ENCODE data around the gene PLEKHH2.

The PLEKHH2 gene

DNA sequence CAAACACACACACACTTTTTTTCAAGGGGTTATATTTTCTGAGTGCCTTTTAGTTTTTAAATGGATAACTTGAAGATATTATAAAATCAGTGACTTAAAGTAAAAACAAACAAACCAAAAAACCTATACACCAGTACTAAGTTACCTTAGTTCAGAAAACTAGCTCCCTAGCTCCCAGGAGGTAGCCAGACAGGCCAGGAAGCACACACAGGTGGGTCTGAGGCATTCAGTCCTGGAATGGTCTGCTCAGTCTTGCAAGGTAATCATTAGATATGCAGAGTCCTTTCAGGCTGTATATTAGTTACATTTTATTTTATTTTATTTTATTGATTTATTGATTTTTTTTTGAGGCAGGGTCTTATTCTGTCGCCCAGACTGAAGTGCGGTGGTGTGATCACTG, 126.0 kb downstream of the PLEKHH2 start:
- DNase-seq (ENCODE audit: low read depth): no peak

DNA sequence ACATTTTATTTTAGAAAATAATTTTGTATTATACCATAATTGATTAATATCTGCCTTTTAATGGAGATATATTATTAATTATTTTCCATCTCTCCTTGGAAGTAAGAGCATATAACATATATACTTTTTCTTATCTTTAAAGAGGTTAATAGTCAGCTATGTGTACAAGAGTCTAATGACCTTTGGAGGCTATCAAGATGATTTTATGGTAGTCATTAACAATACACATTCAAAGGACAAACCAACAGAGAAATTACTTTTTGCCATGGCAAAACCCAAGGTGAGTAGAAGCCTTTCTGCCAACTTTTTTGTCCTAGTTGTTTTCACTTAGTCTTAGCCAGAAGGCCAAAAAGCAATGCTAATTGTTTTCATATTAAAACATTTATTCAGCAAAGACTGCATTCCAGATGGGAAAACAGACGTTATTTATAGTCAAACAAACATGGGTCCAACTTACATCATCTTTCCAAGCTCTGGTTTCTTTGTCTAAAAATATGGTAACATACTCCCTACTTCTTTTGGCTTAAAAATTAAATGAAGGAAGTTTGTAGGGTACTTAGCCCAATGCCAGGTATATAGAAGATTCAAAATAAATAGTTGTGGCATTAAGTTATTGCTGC, 127.1 kb downstream of the PLEKHH2 start:
- no peak for DNase-seq (ENCODE audit: low read depth)

DNA sequence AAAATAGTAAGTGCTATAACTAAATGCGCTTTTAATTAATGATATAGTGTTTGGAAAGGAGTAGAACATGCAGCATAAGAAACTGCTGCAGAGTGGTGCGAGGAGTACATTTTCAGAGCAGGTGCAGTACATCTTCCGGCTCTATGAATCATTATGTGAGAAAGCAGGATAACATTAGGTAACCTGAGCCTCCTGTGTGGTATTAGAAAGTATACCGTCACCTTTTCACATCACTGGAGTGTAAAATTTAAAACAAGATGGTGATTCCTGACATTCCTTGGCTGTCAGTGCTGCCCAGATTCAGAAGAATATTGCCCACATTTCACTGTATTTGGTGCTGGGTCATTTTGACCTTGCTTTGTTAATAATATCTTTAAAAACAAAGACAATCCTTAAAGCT, 128.9 kb downstream of the PLEKHH2 start:
- DNase-seq (ENCODE audit: low read depth): no peak

DNA sequence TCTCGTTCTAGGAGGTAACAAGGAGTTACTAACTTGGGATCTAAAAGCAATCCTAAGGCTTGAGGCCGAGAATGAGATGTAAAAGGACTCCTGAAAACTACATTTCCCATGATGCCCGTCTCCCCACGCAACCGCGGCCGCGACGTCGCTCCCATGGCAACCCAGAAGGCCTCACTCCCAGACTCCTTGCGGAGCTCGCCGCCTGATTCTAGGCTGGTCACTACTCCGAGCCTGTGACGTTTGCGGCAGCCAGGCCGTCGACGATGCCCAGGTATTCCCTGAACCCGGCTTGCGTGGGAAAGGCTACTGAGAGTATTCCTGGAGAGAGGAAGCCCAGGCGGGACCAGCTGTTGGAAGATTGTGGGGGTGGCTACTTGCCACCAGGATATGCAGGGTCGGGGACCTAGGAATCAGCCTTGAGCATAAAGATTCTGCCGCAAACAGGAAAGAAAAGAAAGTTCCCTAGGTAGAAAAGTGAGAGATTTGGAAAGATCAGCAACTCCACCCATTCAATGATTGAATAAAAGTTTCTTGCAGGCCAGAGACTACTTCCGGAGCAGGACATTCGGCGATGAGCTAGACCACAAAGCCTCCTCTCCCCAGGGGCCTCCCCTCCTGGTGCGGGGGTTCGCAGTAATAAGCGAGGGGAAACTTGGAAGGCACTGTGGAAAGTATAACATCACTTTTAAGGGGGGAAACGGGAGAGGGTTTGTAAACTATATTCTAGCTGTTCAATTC, 137.0 kb downstream of the PLEKHH2 start, which contains the start of gene DYNC2LI1:
TSS of gene DYNC2LI1 (plus strand) at position 164 of the 738 bp plus-strand sequence. CDS start at position 264, 100 bp downstream.
- peak; percentile 57 for DNase-seq (ENCODE audit: low read depth)

DNA sequence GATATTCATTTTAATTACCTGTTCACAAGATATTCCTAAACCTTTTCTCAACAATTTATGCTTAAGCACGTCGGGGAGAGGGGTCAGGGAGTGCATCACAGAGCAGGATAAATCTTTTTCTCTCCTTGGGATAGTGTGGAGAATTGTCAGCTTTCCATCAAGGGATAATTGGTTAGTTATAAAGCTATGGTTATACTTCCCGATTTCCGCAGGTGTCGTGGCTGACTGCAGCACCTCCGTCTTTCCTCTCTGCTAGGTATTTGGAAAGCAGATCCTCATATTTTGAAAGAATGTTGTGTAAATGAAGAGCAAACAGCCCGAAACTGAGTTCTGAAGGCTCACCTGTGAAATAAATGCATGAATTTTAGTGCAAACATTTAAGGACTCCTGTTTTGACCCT, 137.6 kb downstream of the PLEKHH2 start:
- DNase-seq (ENCODE audit: low read depth): no peak

DNA sequence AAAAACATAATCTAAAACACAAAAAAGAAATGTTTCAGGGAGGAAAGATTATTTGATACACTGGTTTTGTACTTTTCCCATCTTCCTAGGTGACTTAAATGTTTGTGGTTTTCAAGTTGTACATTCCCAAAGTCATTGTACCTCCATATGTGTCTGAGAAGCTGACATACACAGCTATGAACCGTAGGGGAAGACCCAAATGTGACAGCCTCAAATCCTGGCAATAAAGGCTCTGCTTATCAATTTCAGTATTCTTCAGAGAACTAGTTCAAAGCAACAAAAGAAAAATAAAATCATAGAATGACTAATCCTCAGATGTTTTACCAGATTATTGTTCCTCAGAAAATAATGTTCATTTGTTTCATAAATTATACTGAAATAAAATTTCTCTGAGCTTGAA, 139.3 kb downstream of the PLEKHH2 start:
- DNase-seq (ENCODE audit: low read depth): no peak

DNA sequence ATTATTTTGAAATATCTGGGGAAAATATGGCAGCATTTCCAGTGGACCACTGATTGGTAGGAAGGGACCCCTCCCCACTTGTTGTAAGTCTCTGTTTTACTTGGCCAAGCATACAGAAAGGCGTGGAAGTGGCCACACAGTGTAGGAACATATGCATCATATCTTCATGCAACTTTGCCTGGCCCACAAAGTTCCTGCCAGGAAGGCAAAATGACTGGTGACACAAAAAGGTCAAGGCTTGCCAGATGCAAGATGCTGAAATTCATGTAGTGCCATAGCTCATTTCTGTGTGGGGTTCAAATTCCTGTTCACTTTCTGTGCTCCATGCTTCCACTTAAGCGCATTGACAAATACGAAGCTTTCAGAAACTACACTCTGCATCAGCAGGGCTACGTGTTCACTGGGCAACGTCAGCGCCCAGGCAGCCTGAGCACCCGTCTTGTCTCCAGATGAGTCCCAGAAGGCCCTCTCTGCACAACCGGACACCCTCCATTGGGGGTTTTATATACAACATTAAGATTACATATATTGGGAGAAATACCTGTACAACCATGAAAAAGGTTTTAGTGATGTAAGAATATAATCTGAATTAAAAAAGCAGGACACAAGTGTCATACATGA, 140.4 kb downstream of the PLEKHH2 start:
- DNase-seq (ENCODE audit: low read depth): no peak

DNA sequence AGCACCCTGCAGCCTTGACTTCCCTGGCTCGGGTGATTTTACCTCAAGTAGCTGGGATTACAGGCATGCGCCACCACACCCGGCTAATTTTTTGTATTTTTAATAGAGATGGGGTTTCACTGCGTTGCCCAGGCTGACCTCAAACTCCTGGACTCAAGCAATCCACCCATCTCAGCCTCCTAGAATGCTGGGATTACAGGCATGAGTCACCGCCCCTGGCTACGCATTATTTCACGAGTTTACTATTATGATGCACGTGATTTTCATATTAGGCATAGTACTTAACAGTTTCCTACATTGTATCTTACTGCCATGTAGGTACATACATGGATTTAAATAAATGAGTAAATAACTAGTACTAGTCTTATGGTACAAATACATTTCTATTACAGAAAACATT, 141.2 kb downstream of the PLEKHH2 start:
- no peak for DNase-seq (ENCODE audit: low read depth)

DNA sequence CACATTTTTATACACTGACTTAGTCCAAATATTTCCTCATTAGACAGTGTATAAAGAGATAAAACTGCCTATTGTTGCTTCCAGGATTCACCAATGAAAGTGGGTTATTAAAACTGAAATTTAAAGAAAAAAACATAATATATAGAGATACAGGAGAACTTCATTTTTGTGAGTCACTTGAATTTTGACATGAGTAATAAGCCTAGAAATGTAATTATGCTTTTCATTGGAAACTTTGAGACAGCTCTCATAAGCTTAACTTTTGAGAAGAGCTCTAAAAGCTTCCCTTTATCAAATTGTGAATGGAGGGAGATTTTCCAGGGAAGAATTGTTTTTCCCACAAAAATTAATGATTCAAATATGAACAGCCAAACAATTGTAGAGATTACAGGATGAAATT, 150.8 kb downstream of the PLEKHH2 start:
- no peak for DNase-seq (ENCODE audit: low read depth)

DNA sequence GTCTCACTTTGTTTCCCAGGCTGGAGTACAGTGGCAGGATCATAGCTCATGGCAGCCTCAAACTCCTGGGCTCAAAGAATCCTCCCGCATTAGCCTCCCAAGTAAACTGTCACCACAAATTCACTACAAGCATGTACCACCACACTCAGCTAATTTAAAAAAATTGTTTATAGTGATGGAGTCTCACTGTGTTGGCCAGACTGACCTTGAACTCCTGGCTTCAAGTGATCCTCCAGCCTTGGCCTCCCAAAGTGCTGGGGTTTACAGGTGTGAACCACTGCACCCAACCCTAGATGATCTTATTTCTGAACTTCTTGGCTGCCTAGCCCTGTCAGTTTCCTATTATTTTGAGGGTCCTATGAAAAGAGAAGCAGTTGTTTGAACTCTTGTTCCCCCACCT, 151.6 kb downstream of the PLEKHH2 start:
- no peak for DNase-seq (ENCODE audit: low read depth)

DNA sequence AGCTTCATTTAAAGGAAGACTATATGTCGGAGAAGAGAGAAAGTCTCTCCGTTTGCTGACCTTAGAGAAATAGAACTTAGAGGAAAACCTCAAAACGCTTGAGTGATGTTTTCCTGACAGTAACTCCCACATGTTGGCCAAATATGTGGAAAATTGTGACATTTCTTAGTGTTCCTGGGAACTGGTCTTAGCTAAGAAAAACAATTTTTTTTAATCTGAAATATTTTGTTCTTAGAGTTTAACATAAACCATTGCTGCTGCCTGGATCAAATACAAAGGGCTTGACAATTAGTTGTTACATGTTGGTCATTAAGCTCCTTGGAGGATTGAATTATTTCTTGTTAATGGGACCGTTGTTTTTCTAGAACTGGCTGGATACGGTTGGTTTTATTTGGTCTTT, 153.1 kb downstream of the PLEKHH2 start:
- DNase-seq (ENCODE audit: low read depth): no peak

DNA sequence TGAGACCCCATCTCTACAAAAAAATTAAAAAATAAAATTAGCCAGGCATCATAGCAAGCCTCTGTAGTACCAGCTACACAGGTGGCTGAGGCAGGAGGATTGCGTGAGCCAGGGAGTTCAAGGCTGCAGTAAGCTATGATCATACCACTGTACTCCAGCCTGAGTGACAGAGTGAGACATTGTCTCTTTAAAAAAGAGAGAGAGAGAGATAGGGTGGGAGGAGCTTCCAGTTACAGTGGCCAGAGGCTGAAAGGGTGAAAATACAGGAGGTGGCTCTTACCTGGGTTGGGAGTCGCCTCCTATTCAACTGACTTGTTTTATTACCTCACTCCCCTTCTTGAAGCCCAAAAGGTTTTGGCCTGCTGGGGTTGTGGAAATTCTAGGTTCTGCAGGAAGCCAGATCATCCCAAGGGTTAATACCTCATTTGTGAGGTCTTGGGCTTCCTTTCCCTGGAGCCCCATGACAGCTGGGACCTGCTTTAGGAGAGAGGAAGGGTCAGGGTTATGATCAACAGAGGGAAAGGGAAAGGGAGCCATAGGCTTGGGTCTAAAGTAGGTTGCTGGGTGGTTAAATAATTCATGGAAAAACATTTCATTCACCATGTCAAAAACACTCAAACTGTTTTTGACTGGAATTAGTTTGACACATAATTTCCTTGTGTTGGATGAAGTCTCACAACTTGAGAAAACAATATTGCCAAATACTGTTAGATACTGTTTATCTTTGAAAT, 154.1 kb downstream of the PLEKHH2 start:
- DNase-seq (ENCODE audit: low read depth): no peak

DNA sequence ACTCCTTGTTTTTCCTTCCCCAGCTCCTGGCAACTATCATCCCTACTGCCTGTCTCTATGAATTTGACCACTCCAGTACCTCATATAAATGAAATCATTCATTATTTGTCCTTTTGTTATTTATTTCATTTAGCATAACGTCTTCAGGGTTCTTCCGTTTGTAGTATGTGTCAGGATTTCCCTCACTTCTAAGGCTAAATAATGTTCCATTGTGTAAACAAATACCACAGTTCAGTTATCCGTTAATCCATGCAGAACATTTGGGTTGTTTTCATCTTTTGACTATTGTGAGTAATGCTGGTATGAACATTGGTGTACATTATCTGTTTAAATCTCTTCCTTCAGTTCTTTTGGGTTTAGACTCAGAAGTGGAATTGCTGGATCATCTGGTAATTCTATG, 155.6 kb downstream of the PLEKHH2 start:
- no peak for DNase-seq (ENCODE audit: low read depth)

DNA sequence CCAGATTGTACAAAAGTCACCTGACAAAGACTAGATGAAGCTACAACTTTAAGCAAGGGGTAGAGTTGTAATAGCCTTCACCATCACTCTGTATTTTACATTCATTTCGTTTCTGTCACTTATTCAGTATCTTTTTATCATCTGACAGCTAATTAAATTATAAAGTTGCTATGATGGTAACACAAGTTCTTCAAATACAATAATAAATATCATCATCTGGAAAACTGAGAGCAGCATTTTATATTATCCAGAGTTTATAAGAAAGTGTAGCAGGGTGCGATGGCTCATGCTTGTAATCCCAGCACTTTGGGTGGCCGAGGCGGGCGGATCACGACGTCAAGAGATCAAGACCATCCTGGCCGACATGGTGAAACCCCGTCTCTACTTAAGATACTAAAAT, 157.9 kb downstream of the PLEKHH2 start:
- DNase-seq (ENCODE audit: low read depth): no peak

DNA sequence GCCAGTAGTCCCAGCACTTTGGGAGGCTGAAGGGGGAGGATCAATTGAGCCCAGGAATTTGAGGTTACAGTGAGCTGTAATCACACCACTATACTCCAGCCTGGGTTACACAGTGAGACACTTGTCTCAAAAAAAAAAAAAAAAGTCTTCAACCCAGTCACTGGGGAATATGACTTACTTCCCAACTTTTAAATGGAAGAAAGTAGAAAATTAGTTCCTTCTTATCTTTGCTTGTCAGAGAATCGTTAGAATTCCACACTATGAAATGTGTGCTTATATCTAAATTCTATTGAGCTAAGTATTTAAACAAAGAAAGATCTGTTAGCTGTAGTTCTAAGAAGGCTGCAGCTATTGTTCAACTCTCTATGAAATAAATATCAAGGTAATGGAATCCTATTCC, 159.1 kb downstream of the PLEKHH2 start:
- DNase-seq (ENCODE audit: low read depth): no peak

DNA sequence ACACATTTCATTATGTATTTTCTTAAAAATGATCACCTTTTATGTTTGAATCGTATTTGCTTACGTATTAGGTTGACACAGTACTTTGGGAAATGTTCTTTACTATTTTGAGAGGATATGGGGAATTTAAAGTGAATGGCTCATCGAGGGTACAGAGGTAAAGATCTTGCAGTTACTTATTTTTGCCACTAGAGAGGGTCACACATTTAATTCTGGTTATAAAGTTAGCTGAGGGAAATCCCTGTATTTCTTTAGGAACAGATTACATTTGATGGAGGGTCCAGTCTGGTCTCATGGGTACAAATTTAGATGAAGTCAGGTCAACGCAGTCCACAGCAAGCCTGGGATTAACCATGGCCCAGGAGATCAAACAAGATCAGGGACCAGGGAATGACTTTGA, 161.2 kb downstream of the PLEKHH2 start:
- DNase-seq (ENCODE audit: low read depth): no peak

DNA sequence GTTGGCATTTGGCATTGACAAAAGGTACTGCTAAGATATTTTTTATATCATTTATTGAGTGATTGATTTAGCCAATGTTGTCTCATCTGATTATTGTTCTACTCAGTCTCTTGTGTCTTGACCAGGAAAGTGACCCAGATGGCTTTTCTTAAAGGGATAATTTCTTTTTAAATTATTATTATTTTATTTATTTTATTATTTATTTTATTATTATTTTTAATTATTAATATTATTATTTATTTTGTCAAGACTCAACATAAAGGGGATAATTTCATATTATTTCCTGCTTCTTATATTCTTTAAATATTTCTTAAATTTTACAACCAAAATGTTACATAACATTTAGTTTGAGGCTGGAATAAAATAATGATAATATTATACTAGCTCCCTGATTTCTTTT, 163.8 kb downstream of the PLEKHH2 start:
- DNase-seq (ENCODE audit: low read depth): no peak

DNA sequence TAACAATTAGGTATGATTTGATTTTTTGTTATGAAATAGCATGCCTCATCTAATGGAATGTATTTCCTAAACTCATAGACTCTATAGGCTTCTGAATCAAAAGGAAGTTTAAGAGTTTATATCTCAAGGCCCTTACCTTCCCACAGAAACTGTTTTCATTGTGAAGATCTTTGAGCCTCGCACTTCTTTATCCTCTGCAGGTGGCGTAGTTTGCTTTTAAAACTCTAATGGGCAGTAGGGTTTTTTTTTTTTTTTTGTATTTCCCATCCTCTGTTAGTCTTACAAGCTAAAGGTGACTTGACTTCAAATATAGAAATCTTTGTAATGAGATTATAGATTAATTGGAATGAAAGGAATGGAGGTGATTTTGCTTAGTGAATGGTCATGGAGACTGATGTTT, 165.1 kb downstream of the PLEKHH2 start:
- no peak for DNase-seq (ENCODE audit: low read depth)

DNA sequence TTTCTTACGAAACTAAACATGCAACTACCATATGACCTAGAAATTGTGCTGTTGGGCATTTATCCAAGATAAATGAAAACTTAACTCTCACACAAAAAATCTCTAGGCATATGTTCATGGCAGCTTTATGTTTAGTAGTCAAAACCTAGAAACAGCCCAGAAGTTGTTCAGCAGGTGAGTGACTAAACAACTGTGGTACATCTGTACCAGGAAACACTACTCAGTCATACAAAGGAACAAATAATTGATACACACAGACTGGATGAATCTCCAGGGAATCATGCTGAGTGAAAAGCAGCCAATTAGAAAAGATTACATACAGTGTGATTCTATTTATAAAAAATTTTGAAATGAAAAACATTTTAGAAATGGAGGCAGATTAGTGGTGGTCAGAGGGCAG, 166.1 kb downstream of the PLEKHH2 start:
- DNase-seq (ENCODE audit: low read depth): no peak

DNA sequence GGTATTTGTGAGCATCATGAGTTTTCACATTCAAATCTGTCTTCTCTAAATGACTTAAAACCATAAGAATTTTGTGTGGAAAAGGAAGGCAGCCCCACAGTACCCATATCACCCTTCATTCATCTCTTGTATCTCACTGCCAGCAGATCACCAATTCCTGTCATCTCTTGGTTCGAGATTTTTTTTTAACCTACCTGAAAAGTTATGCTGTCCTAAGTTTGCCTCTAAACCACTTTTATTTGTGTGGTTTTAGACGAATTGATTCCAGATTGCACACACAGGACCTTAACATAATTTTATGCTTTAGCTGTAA, 169.6 kb downstream of the PLEKHH2 start:
- no peak for DNase-seq (ENCODE audit: low read depth)

DNA sequence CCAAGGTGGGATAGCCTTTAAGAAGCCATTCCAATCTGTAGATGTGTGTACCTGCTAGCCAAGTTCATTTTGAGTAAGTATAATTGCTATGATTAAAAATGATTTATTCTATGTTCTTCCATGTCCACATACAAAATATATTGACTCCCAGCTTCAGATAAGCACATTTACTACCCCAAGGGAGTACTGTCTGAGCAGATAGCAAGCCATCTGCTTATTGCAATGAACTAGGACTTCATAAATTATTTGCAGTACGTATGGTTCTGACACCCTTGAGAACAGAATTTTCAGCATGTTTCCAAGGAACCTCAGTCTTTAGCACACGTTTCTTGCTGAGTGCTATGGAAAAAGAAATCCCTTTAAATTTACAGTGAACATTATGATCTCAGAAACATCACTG, 173.4 kb downstream of the PLEKHH2 start:
- no peak for DNase-seq (ENCODE audit: low read depth)

DNA sequence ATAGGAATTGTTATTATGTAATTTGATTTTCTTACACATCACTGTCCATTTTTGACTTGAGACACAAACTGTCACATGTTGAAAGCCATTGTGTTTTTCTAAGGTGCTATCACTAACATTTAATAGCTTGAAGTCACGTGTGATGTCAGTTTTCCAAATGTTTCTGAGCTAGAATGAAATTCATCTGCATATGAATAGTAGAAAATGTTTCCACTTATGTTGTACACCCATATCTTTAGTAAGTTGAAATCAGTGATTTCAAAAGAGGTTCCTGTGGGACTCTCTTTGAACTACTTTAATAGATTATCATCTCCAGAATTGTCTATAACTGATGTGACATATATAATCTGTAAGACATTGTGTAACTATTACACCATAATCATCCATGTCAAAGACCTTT, 173.8 kb downstream of the PLEKHH2 start:
- DNase-seq (ENCODE audit: low read depth): no peak

DNA sequence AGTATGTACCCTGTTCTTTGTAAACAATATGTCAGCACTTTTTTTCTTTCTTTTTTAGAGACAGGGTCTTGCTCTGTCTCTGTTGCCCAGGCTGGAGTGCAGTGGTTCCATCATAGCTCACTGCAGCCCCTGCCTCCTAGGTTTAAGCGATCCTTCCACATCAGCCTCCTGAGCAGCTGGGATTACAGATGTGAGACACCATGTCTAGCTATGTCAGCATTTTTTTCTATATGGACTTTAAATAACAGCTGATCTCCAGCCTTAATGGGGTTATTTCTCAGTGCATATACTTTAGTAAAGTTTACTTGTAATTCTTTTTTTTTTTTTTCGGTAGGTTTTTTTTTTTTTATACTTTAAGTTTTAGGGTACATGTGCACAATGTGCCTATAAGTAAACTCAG, 174.9 kb downstream of the PLEKHH2 start:
- DNase-seq (ENCODE audit: low read depth): no peak

Measured in activated T-cell treated with anti-CD3 and anti-CD28 coated beads for 1 hour (primary cell).